Heart left ventricle (tissue), 13 donors: Measurements from ENCODE around the gene FBXW7.

ENCODE experiments used
- POLR2A ChIP-seq, 2 donors: fragments of 450-650 bp; IDR thresholded peaks; one replicate each; pipeline ENCODE4 v1.6.1; 2017; ENCODE audit warnings: antibody characterized with exemption in 2 of 2, mild to moderate bottlenecking in 2 of 2, moderate library complexity in 2 of 2
- TF ChIP-seq, protein P1 (sequence below), 12 donors: fragments of 200-600 bp; sonication (generic) in 4 of 12; IDR thresholded peaks; one replicate each; pipeline versions ENCODE4 v1.5.0 to v1.8.0; 2018 to 2022; ENCODE audit warnings: antibody characterized with exemption in 12 of 12, mild to moderate bottlenecking in 5 of 12
- donor health status: ischemic (EF 13 %, LVEDD 7.1; RV severe dilation, severe dysfunction).
- donor health status: DM: no; HTN: yes; CAD: no.
- donor health status: DM: no; HTN: no; CAD: no.
- donor health status: ischemic (EF 25% LVEDD 6.9; RV normal size, moderate dysfunction).
- donor health status: ischemic (EF 25% LVEDD 5.7; RV mildly dilated, moderate dysfunction).
- donor health status: ischemic (EF 35%, LVEDD 5.7; RV mildly dilated, moderate dysfunction).
- donor health status: nonischemic (EF 11% LVEDD 7.7; RV severe dilation, severe dysfunction).
- donor health status: DM: yes; HTN: yes; CAD: no.
- donor health status: PGD.
- donor health status: ischemic (EF 29% LVEDD 5.4; RV normal size, mild dysfunction).
- donor health status: nonischemic (EF 23%, LVEDD 6.1; RV moderate dilation, normal function).

DNA sequence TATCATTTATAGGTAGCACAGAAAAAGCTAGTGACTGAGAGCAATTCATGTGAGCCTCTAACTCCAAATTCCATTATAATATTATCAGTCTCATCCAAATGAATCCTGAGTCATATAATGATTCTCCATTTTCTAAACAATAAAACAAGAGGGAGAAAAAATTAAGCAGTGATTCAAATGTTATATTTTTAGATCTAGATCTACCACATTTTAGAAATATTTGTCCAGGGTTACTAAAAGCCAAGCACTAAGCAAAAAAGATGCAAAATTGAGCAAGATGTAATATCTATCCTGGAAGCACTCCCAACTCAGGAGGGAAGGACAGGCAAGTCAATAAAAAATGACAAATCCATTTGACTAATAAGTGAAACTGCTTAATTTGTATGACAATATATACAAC is 172.8 kb downstream of the FBXW7 start:
- TF ChIP-seq POLR2A (IDR thresholded peaks at IDR 0.05) = no peak
- TF ChIP-seq, protein P1, sequence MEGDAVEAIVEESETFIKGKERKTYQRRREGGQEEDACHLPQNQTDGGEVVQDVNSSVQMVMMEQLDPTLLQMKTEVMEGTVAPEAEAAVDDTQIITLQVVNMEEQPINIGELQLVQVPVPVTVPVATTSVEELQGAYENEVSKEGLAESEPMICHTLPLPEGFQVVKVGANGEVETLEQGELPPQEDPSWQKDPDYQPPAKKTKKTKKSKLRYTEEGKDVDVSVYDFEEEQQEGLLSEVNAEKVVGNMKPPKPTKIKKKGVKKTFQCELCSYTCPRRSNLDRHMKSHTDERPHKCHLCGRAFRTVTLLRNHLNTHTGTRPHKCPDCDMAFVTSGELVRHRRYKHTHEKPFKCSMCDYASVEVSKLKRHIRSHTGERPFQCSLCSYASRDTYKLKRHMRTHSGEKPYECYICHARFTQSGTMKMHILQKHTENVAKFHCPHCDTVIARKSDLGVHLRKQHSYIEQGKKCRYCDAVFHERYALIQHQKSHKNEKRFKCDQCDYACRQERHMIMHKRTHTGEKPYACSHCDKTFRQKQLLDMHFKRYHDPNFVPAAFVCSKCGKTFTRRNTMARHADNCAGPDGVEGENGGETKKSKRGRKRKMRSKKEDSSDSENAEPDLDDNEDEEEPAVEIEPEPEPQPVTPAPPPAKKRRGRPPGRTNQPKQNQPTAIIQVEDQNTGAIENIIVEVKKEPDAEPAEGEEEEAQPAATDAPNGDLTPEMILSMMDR (IDR thresholded peaks at IDR 0.05) = no peak
